GM06990 (cell line): ENCODE data around the gene ORMDL3.
A peak's percentile ranks its signal among the peaks of the same experiment; 100 is the strongest.

Source experiments
- DNase-seq: peaks from one replicate; pipeline ENCODE4 v3.0.0-alpha.2; 2011; ENCODE audit not compliant: insufficient read length; ENCODE audit errors: extremely low read depth
- H3K27me3 ChIP-seq: replicated peaks from 2 replicates; pipeline ENCODE4 v1.6.0; 2011; ENCODE audit warnings: low read length; ENCODE audit not compliant: control insufficient read depth, insufficient read depth
- H3K36me3 ChIP-seq: 2 replicates; pipeline ENCODE4 v1.5.1; 2011; ENCODE audit warnings: low read length; ENCODE audit not compliant: control insufficient read depth, insufficient read depth
- H3K4me3 ChIP-seq: replicated peaks from 2 replicates; pipeline ENCODE4 v1.5.1; 2011; ENCODE audit warnings: low read depth, mild to moderate bottlenecking, control low read depth, low read length
- CTCF ChIP-seq: IDR thresholded peaks from 2 replicates; pipeline ENCODE4 v1.5.1; 2011; ENCODE audit warnings: low read length, control low read depth, mild to moderate bottlenecking, inconsistent platforms; ENCODE audit not compliant: insufficient read depth, poor library complexity, severe bottlenecking

The ORMDL3 gene

GRCh38 chr17:39925282-39926134 lies 1.9 kb downstream of the ORMDL3 start:
- TF ChIP-seq CTCF: no peak
- peak overlapping the region; percentile 91 for H3K4me3 ChIP-seq
- no peaks in the 10 kb centered on the region for H3K27me3 ChIP-seq
- H3K36me3 ChIP-seq: peaks cover 26% of the 10 kb centered on the region
- DNase-seq: no peak

DNA sequence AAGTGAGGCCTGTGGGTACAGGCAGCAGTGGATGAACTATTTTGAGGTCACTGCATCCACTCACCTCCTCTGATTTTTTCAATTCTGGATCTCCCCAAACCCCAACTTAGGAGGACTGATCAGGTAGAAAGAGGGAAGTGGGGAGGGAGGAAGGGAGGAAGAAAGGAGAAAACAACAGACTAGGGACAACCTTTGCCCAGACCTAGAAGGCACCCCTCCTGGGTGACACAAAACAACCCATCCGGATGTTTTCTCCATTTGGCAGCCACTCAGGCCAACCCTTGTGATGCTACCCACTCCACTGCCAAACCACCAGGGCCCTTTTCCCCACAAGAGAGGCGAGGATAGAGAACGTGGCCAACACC lies 2.7 kb downstream of the ORMDL3 start:
- TF ChIP-seq CTCF: no peak
- DNase-seq: no peak
- H3K36me3 ChIP-seq: peaks cover 28% of the 10 kb centered on the region
- no peak overlapping the region for H3K4me3 ChIP-seq
- H3K27me3 ChIP-seq: no peaks in the 10 kb centered on the region

- H3K27me3 ChIP-seq: no peaks in the 10 kb centered on the region
- H3K4me3 ChIP-seq: no peak overlapping the region
- H3K36me3 ChIP-seq: peaks cover 30% of the 10 kb centered on the region
- peak; percentile 23 for TF ChIP-seq CTCF
- no peak for DNase-seq
Measured at GRCh38 chr17:39923836-39924690, 3.3 kb downstream of the ORMDL3 start.

DNA sequence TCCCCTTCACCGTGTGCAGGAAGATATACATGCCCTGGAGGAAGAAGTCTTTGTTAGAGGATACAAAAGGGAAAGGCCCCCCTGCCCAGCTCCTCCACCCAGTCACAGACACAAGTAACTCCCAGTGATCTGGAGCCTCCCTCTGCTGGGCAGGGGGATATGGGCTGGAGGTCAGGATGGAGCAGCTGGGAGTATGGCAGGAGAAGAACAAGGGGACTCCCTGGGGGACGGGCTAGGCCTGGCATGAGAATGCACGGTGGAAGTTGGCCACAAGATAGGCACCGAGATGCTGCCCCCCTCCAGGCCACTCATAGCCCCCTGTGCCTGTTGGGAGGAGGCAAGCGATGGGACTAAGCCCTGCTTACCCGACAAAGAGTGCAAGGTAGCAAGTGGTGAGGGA lies 4.2 kb downstream of the ORMDL3 start:
- TF ChIP-seq CTCF: no peak
- peaks cover 32% of the 10 kb centered on the region for H3K36me3 ChIP-seq
- H3K27me3 ChIP-seq: no peaks in the 10 kb centered on the region
- no peak overlapping the region for H3K4me3 ChIP-seq
- no peak for DNase-seq

DNA sequence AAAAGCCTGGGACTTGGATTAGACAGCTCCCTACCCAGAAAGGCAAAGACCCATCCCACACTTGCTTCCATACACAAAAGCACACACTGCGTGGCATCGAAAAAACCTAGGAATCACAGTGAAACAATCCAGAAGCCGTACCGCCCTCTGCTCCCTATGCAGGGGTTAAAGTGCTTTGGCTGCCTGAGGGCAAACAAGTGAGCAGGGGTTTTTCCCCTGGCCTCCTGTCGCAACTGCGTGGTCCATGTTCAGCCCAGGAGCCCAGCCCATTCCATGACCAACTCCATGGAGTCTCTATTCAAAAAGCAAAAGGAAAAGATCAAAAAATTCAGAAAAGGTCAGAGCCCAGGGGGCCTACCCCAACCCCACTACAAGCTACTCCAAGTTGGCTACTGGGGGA lies 5.4 kb downstream of the ORMDL3 start:
- Histone ChIP-seq H3K4me3 (no peak overlapping the region), H3K36me3 (peaks cover 32% of the 10 kb centered on the region), H3K27me3 (no peaks in the 10 kb centered on the region)
- no peak for TF ChIP-seq CTCF
- no peak for DNase-seq
